GM18508 (cell line): ENCODE measurements around the gene TCEAL3.
"Not testable (repeated sequence)": the region's sequence is repeated elsewhere in the genome, so short reads cannot be mapped to it uniquely, and the experiment has no call there.

Experiments
- ATAC-seq: cut with Tn5 transposase; IDR thresholded peaks from one replicate; pipeline ENCODE4 v1.9.1; 2021; ENCODE audit warnings: moderate number of reproducible peaks; ENCODE audit not compliant: insufficient read depth, unreplicated experiment

TCEAL3 gene

GRCh38 chrX:103658681-103659433 lies 51.1 kb downstream of the TCEAL3 start:
- ATAC-seq = no peak

DNA sequence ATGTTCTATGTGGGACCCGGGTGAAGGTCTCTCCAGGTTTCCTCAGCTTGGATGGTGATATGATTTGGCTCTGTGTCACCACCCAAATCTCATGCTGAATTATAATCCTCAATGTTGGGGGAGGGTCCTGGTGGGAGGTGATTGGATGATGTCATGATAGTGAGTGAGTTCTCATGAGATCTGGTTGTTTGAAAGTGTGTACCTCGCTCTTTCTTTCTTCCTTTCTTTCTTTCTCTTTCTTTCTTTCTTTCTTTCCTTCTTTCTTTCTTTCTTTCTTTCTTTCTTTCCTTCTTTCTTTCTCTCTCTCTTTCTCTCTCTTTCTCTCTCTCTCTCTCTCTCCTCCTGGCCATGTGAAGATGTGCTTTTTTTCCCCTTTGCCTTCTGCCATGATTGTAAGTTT lies 51.7 kb downstream of the TCEAL3 start:
- not testable (repeated sequence) for ATAC-seq
